Adrenal gland (tissue), 5 donors: ENCODE data around the gene PSKH1.

Experiments
- POLR2A ChIP-seq, 2 donors: fragments of 450-650 bp; IDR thresholded peaks; one replicate each; pipeline ENCODE4 v1.6.1; 2017; ENCODE audit warnings: antibody characterized with exemption in 2 of 2, mild to moderate bottlenecking in 2 of 2, moderate library complexity in 1 of 2
- TF ChIP-seq, protein P1 (sequence below), 6 experiments: fragments of 450-650 bp in 4 of 6; fragments of 200-600 bp in 2 of 6; sonication (generic) in 1 of 6; IDR thresholded peaks; 1 replicate in 5 of 6; 2 replicates in 1 of 6; pipeline versions ENCODE4 v1.5.1 to v1.8.0; 2016 to 2021; ENCODE audit warnings: antibody characterized with exemption in 6 of 6, mild to moderate bottlenecking in 2 of 6, moderate library complexity in 1 of 6
- donor health status: DM: no; HTN: no; CAD: no.

DNA sequence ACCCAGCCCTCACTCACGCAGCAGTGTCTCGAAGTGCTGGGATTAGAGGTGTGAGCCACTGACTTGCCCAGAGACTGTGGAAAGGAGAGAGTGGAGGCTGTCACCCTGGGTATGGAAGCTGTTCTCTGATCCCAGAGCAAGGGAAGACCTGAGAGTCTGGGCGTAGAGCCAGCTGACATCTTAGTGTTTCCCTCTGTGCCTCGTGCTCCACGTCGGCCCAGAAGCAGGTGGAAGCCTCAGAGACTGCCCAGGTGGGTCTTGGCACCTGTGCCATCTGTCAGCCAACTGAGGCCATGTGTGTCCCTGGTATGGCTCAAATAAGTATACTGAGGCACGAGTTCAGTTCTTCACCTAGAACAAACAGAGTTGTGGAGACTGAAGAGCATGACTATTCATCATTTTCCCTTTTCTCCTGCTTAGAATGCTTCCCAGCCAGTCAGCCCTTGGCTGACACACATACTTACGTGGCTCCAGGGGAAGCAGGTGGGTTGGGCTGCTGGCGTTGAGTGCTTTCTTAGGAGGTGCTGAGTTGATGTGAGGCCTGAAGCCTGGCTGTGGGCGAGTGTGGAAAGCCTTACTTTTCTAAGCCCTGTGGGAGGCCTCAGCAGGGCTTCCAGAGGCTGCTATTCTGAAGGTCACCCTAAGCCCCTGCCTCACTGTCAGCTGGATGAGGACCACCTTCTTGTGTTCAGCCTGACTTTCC lies 30.5 kb downstream of the PSKH1 start:
- TF ChIP-seq, protein P1, sequence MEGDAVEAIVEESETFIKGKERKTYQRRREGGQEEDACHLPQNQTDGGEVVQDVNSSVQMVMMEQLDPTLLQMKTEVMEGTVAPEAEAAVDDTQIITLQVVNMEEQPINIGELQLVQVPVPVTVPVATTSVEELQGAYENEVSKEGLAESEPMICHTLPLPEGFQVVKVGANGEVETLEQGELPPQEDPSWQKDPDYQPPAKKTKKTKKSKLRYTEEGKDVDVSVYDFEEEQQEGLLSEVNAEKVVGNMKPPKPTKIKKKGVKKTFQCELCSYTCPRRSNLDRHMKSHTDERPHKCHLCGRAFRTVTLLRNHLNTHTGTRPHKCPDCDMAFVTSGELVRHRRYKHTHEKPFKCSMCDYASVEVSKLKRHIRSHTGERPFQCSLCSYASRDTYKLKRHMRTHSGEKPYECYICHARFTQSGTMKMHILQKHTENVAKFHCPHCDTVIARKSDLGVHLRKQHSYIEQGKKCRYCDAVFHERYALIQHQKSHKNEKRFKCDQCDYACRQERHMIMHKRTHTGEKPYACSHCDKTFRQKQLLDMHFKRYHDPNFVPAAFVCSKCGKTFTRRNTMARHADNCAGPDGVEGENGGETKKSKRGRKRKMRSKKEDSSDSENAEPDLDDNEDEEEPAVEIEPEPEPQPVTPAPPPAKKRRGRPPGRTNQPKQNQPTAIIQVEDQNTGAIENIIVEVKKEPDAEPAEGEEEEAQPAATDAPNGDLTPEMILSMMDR (IDR thresholded peaks at IDR 0.05), result no peak
- no peak for TF ChIP-seq POLR2A (IDR thresholded peaks at IDR 0.05)
